Activated CD4-positive, CD25-positive, alpha-beta regulatory T cell treated with anti-CD3 and anti-CD28 coated beads, Interleukin-2, amount 50 U/mL, for 24 hours (primary cell): ENCODE measurements around the gene CCDC6.
"Not testable (repeated sequence)": the region's sequence is repeated elsewhere in the genome, so short reads cannot be mapped to it uniquely, and the experiment has no call there.

Experiments used
- ATAC-seq, 2 donors: fragments of 150-1000 bp; cut with Tn5 transposase; one replicate each; pipeline ENCODE4 v1.10.0; 2021; ENCODE audit warnings: mild to moderate bottlenecking in 1 of 2, moderate library complexity in 1 of 2

Gene CCDC6

GRCh38 chr10:59752278-59752940, 153.9 kb downstream of the CCDC6 start:
- no peak for ATAC-seq

- ATAC-seq, result no peak
Observed at GRCh38 chr10:59750155-59750945, 156.0 kb downstream of the CCDC6 start.

- ATAC-seq, result no peak
Observed at GRCh38 chr10:59748834-59749233, 157.5 kb downstream of the CCDC6 start.

- no peak for ATAC-seq
Observed at GRCh38 chr10:59745163-59745650, 161.1 kb downstream of the CCDC6 start.

DNA sequence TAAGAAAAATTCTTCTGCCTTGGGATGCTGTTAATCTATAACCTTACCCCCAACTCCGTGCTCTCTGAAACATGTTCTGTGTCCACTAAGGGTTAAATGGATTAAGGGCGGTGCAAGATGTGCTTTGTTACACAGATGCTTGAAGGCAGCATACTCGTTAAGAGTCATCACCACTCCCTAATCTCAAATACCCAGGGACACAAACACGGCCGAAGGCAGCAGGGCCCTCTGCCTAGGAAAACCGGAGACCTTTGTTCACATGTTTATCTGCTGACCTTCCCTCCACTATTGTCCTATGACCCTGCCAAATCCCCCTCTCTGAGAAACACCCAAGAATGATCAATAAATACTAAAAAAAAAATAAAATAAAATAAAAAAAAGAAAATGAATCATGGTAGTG, 161.6 kb downstream of the CCDC6 start:
- not testable (repeated sequence) for ATAC-seq

- not testable (repeated sequence) for ATAC-seq
Observed at GRCh38 chr10:59744156-59744555, 162.2 kb downstream of the CCDC6 start.

DNA sequence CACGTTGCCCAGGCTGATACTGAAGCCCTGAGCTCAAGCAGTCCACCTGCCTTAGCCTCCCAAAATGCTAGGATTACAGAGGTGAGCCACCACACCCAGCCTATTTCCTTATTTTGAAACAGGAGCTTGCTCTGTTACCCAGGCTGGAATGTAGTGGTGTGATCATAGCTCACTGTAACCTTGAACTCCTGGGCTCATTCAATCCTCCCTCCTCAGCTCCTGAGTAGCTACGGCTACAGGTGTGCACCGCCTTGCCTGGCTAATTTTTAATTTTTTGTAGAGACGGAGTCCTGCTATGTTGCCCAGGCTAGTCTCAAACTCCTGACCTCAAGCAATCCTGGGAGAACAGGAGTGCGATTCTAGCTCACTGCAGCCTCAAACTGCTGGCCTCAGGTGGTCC, 164.8 kb downstream of the CCDC6 start:
- no peak for ATAC-seq

GRCh38 chr10:59741048-59741447, 165.3 kb downstream of the CCDC6 start:
- no peak for ATAC-seq
